DMS79 (cell line): ENCODE data around the gene C3orf85.
"Not testable (repeated sequence)": the region's sequence is repeated elsewhere in the genome, so short reads cannot be mapped to it uniquely, and the experiment has no call there.

Experiments used
- DNase-seq: peaks from one replicate; lab custom pipeline; 2025; lab: John Stamatoyannopoulos, UW

Gene C3orf85

DNA sequence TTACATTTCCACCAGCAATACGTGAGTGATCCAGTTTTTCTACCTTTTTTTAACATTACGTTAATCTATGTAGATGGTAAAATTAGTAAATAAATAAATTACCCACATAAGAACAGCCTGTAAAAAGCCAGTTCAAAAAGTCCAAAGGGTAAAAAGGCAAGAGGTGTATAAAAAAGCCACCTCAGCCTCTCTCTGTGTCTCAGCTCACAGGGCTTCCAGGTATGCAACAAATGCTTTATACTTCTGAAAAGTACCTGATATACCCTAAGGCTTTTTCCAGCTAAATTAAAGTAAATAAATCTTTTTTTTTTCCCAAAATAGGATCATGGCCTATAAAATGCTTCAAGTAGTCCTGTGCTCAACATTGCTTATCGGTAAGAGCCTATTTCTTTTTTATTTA, at the start of gene C3orf85:
TSS of gene C3orf85 (plus strand) at position 197 of the 400 bp plus-strand sequence. CDS start at position 326, 129 bp downstream.
- no peak for DNase-seq

DNA sequence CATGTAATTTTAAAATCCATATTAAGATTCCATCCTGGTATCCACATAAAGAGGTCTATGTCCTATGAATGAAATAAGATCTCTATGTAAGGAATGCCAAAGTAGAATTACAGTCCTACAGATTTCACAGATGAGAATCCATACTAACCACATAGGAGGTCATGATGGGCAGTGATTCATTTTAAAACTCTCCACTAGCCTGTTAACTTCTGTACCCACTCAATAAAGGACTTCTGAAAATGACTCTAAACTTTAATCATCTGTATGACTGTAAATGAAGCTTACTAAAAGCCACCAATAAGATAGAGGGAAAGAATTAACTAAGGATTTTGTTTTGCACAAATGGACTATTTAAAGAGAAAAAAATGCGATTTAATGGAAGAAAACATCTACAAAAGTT, 47.3 kb upstream of the C3orf85 start:
- DNase-seq, result no peak

- no peak for DNase-seq
Observed at GRCh38 chr3:109091846-109092245, 44.7 kb upstream of the C3orf85 start.

DNA sequence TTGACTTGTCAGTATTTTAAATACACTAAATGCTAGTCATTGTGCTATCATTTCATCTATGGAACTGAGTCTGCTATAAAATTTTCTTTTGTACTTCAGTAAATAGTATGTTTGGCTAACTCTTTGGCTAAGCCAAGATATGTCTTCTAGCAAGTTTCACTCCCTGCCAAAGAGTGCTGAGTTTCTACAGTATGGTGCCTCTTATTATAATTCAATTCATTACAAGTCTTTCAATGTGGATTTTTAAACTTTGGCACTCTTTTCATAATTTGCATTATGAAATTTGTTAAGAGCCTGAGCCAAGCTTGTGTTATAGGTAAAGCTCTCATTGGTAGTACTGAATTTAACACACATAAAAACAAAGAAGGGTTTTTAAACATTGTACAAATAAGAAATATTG, 43.0 kb upstream of the C3orf85 start:
- DNase-seq, result no peak

DNA sequence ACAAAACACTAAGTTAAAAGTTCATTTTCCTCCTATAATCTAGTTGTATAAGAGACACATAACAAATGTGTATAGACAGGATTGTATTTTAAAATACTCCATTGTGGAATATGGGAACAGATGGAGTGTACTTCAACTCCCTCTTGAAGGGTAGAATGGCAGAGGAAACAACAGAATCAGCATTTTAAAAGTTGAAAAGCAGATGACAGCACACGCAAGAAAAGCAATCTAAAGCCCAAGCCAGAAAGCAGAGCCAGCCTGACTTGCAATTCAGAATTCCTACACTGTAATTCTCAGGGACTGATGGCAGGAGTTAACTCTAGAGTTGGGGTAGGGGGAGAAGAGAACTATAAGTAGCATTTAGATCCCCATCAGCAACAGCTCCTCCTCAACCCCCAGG, 41.4 kb upstream of the C3orf85 start:
- DNase-seq, result no peak

GRCh38 chr3:109098079-109098644, 38.4 kb upstream of the C3orf85 start:
- no peak for DNase-seq

DNA sequence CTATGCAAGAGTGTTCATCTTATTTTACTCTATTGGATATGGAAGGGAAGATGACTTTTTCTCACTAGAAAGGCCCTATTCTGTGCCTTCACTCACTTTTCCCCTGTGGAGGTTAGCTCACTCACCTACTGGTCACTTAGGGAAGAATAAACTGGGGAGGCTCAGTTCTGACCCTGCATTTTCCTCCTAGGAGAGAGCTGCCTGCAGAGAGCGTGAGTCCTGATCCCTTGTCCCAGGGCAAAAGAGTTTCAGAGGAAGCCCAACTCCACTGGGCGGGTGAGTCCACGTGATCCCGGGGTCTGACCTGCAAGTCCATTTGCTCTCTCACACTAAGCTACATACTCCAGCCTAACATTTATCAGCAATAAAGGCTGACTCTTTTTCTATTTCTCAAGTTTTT, 26.9 kb upstream of the C3orf85 start:
- DNase-seq, result no peak

DNA sequence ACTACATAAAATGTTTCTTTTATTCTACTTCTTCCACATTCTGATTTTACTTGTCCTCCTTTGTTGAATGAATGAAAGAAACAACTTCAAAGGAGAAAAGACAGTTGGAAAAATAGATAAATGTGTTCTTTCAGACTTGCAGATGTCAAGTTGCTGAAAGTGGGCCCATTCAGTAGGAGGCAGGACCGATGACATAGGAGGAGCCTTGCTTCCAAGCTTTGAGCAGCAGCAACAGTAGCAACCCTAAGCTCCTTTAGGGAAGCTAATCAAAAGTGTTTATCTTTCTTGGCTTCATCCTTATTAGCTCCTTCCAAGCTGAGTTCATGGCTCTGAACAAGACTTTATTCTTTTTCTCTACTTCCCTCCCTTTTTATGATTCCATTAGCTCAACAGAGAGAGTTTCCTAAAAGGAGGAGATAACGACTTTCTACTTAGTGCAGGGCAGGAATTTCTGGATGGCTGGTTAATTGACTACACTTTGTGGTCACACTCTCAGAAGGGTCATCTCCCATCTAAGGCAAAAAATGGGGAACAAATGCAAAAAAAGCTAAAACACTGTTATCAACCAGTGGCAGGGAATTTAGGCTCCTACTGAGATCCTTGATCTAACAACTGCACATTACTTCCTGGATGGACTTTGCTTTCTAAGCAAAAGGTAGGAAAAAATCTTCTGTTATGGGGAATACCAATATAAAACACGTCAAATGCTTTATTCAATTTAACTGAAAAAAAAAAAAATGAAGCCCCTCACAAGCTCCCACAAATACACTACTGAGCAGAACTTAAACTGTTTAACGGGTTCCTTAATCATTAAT, 23.4 kb upstream of the C3orf85 start:
- DNase-seq, result no peak

- no peak for DNase-seq
Observed at GRCh38 chr3:109114746-109115145, 21.8 kb upstream of the C3orf85 start.

DNA sequence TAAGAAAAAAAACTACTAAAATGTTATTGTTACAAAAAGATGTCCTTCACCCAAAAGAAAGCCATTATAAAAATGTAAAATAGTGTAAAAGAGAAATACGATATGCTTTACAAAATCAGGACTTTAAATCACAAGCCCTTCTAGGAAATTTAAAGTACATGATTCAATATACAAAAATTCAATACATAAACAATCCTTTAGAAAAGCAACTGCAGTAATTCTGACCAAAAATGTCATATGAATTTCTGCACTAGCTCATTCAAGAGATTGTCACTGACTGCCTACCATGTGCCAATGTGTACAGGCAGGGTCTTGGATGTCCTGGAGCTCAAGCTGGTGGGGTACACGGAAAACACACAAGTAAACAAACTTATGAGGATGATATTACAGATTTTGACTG, 21.1 kb upstream of the C3orf85 start:
- DNase-seq, result no peak

- DNase-seq, result no peak
Observed at GRCh38 chr3:109116031-109116430, 20.5 kb upstream of the C3orf85 start.

DNA sequence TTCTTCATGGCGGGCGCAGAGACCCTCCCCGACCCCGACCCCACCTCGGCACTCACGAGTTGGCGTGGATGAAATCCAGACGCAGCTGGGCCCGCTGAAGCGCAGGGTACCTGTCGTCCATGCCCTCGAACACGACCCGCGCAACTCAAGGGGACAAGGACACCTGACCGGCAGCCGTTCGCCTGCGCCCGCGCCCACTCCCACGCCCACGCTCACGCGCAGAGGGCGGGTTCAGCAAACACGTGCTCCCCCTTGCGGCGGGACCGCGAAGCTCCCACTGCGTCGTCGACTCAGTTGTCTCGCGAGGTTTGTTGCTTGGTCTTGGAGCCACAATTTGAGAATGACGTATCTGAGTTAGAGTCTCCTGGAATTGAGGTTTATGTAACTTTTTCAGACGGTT, 18.6 kb upstream of the C3orf85 start, which contains the start of gene MORC1:
TSS of gene MORC1 (minus strand) at position 196 of the 400 bp plus-strand sequence. CDS start at position 121, 75 bp downstream.
- no peak for DNase-seq

GRCh38 chr3:109118584-109118983, 17.9 kb upstream of the C3orf85 start:
- no peak for DNase-seq

- no peak for DNase-seq
Observed at GRCh38 chr3:109122690-109123089, 13.8 kb upstream of the C3orf85 start.

DNA sequence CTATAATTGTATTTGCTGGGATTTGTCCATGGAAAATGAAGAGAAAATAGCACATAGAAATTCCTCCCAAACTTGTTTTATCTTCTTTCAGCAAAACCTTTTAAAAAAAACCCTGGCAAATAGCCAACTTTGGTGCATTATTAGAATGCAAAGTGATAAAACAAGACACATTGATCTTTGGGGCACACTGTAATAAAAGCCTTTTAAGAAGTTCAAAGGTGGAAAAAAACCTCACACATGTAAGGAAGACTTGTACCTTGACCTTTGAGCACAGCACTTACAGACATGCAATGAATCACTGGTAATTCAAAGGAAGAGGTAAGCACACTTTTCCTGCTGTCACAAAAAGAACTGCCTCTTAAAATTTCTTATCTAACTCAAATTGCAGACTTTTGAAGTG, 10.6 kb upstream of the C3orf85 start:
- DNase-seq, result no peak

- no peak for DNase-seq
Observed at GRCh38 chr3:109127553-109127952, 9.0 kb upstream of the C3orf85 start.

GRCh38 chr3:109131276-109131675, 5.2 kb upstream of the C3orf85 start:
- DNase-seq, result no peak

DNA sequence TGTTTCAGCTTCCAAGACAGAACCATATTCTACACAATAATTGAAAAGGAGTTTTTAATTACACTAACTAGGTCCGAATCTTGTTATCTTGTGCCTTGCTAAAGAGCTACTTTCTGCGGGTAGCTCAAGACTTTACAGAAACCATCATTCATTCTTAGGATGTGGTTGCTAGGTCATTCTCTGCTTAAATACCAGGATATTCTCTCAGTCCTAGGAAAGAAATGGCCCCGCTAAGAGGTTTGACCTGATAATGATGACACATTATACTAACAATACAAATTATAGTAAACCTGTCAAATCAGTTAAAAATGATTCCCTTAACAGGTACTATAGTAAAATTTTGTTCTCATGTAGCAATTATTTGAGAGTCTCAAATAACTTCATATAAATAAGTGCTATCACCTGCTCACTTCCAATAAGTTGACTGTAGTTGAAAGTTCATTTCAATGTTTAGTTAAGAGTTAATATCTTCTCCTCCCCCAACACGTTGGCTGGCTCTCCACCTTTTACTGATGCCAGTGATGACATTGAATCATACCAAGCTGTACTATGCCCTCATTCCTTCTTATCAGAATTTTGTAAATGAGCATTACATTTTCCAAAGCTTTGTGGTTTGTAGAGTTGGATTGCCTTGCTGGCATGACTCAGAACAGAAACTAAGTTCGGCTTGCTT, 3.6 kb upstream of the C3orf85 start:
- no peak for DNase-seq

DNA sequence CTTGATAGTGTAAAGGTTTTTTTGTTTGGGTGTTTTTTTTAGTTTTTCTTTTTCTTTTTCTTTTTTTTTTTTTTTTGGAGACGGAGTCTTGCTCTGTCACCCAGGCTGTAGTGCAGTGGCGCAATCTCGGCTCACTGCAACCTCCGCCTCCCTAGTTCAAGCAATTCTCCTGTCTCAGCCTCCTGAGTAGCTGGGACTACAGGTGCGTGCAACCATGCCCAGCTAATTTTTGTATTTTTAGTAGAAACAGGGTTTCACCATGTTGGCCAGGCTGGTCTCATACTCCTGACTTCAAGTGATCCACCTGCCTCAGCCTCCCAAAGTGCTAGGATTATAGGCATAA, 3.1 kb upstream of the C3orf85 start:
- not testable (repeated sequence) for DNase-seq

DNA sequence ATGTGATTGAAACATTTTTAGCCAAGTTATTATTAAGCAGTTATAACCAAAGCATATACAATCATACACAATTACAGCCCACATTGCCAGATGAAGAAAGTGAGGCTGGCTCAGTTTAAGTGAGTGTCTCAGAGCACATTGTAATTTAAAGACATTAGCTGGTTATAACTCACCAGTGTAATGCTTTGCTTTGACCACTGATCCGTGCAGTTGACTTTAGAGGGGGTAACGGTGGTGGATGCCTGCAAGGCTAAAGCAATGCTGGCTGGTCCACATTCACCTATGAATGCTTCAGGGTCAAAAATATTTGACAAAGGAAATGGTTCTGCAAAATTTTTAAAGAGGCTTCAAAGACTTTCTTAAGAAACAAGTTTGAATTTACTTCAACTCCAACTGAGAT, 1.2 kb downstream of the C3orf85 start:
- no peak for DNase-seq

DNA sequence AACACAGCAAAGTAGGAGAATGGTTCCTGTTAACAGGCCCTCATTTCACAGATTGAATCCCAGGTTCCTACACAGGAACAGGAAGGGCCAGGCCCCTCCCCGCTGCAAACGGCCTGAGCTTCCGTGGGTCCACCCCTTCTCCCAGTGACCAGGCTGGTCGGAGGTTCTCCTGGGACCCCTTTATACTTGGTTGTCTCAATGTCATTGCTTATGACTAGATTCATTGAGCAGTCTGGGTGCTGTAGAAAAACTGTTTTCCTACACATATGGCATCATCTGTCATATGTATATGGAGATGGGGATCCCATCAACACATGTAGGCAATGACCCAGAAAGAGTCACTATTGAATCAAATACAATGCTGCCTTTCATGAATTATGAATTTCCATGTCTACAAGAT, 3.8 kb downstream of the C3orf85 start:
- DNase-seq, result no peak

DNA sequence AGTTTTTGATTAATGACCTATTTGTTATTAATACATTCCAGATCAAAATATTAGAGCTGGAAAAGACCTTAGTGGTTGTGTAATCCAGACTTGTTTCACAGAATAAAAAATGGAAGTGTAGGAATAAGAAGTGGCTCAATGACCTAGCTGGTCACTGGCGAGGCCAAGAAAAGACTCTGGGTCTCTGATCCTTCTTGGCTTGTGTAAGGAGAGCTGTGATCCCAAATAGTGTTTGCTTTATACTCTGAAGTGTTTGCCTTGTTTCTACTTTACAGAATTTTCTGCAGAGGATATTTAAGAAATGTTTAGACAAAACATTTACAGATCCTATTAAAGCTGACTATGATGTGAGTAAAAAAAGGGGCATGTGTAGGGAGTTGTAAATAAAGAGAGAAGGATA, 7.1 kb downstream of the C3orf85 start:
- DNase-seq, result no peak

DNA sequence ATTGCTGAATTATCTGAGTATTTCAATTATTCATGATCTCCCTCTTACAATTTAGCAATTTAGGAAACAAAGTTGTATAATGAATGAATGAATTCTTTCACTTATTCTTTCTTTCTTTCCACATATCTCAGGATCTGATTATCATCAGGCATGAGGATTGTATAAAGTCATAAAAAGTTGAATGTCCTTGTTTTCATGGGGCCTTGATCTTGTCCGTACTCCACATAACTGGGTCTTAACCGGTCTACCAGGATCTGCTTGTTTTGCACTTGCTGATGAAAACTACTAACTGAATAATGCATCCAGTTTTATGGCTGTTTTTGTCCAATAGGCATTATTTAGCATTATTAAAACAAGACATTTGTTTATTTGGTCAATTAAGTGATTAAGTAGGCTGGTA, 12.6 kb downstream of the C3orf85 start:
- DNase-seq, result no peak
